BJ (cell line): ENCODE data around the gene TTC29. TPM values are rescaled to one million over a fixed set of nuclear protein-coding genes. Genes with fewer than 3 reads are reported as not detected.

Experiments
- CTCF ChIA-PET: fragments of 350-600 bp; formaldehyde crosslinking; extraction: SDS; loops from one replicate; lab custom pipeline; 2021; ENCODE audit warnings: antibody characterized with exemption, inconsistent platforms; lab: Yijun Ruan, JAX
- POLR2A ChIA-PET: fragments of 300-600 bp; sonication (Branson Sonifier 250); formaldehyde crosslinking; extraction: SDS; loops from one replicate; lab custom pipeline; 2021; ENCODE audit warnings: antibody characterized with exemption; lab: Charles Lee
- DNase-seq: peaks from one replicate; pipeline ENCODE4 v3.0.0-alpha.2; 2011; ENCODE audit warnings: low read depth
- H3K27me3 ChIP-seq: 2 replicates; pipeline ENCODE4 v1.6.0; 2011; ENCODE audit warnings: low read length; ENCODE audit not compliant: control insufficient read depth, insufficient read depth
- H3K36me3 ChIP-seq: 2 replicates; pipeline ENCODE4 v1.5.1; 2011; ENCODE audit warnings: low read length; ENCODE audit not compliant: control insufficient read depth, insufficient read depth
- H3K4me3 ChIP-seq: 2 replicates; pipeline ENCODE4 v1.5.1; 2011; ENCODE audit warnings: low read depth, mild to moderate bottlenecking, control low read depth, low read length
- polyA plus RNA-seq: library from polyadenylated mRNA; depleted of rRNA; stranded (reverse); fragments of >200 nt; gene quantifications from 2 replicates; pipeline ENCODE4 v1.2.3, GENCODE V29; 2011
- TF ChIP-seq, protein P1 (sequence below): IDR thresholded peaks from 2 replicates; pipeline ENCODE4 v1.5.1; 2011; ENCODE audit warnings: low read depth, mild to moderate bottlenecking, control low read depth, inconsistent platforms, low read length, moderate library complexity; ENCODE audit not compliant: insufficient read depth

TTC29 gene
- polyA plus RNA-seq, 1 experiment: not detected

GRCh38 chr4:146975036-146975435, 29.4 kb upstream of the TTC29 start:
- TF ChIP-seq, protein P1, sequence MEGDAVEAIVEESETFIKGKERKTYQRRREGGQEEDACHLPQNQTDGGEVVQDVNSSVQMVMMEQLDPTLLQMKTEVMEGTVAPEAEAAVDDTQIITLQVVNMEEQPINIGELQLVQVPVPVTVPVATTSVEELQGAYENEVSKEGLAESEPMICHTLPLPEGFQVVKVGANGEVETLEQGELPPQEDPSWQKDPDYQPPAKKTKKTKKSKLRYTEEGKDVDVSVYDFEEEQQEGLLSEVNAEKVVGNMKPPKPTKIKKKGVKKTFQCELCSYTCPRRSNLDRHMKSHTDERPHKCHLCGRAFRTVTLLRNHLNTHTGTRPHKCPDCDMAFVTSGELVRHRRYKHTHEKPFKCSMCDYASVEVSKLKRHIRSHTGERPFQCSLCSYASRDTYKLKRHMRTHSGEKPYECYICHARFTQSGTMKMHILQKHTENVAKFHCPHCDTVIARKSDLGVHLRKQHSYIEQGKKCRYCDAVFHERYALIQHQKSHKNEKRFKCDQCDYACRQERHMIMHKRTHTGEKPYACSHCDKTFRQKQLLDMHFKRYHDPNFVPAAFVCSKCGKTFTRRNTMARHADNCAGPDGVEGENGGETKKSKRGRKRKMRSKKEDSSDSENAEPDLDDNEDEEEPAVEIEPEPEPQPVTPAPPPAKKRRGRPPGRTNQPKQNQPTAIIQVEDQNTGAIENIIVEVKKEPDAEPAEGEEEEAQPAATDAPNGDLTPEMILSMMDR: no peak
- POLR2A ChIA-PET: no interaction called here

DNA sequence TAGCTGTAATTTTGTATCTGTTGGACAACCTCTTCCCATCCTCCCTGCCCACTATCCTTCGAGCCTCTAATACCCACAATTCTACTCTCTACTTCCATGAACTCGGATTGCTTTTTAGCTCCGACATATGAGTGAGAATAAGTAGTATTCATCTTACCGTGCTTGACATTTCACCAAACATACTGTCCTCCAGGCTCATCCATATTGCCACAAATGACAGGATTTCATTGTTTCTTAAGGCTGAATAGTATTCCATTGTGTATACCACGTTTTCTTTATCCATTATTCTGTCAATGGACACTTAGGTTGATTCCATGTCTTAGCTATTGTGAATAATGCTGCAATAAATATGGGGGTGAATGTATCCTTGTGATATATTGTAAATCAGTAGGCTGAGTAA, 26.4 kb upstream of the TTC29 start:
- DNase-seq: no peak
- no peaks in the 10 kb centered on the region for H3K36me3 ChIP-seq
- TF ChIP-seq, protein P1: no peak
- ChIA-PET CTCF (no interaction called here), POLR2A (no interaction called here)
- H3K4me3 ChIP-seq: no peak overlapping the region
- no peaks in the 10 kb centered on the region for H3K27me3 ChIP-seq

More at GRCh38 chr4:146975036-146975435, 29.4 kb upstream of the TTC29 start:
- Histone ChIP-seq H3K4me3 (no peak overlapping the region), H3K36me3 (no peaks in the 10 kb centered on the region), H3K27me3 (no peaks in the 10 kb centered on the region)
- no peak for DNase-seq
- CTCF ChIA-PET: no interaction called here

DNA sequence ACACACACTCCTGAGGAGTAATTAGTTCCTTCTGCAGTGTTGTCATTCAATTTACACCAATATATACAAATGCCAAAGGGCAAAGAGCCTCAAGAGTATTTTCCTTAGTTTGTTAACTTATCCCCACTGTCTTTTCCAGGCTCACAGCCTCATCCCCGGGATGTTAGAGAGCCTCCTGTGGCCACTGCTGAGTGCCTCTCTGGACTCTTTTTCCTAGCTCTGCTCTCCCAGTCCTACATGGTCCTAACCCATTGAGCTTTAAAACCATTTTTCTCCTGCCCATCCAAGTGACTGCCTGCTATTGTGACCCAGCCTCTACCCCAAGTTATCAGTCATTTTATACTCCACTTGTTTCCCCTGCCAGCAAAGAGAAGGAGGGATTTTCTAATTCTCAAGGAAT, 23.5 kb upstream of the TTC29 start:
- no peak for DNase-seq
- ChIA-PET POLR2A (no interaction called here), CTCF (no interaction called here)
- H3K27me3 ChIP-seq: no peaks in the 10 kb centered on the region
- TF ChIP-seq, protein P1: no peak
- H3K4me3 ChIP-seq: no peak overlapping the region
- no peaks in the 10 kb centered on the region for H3K36me3 ChIP-seq

- no peaks in the 10 kb centered on the region for H3K36me3 ChIP-seq
- no peaks in the 10 kb centered on the region for H3K27me3 ChIP-seq
- ChIA-PET POLR2A (no interaction called here), CTCF (no interaction called here)
- DNase-seq: no peak
- TF ChIP-seq, protein P1: no peak
- no peak overlapping the region for H3K4me3 ChIP-seq
Measured at GRCh38 chr4:146960634-146961033, 15.0 kb upstream of the TTC29 start.

DNA sequence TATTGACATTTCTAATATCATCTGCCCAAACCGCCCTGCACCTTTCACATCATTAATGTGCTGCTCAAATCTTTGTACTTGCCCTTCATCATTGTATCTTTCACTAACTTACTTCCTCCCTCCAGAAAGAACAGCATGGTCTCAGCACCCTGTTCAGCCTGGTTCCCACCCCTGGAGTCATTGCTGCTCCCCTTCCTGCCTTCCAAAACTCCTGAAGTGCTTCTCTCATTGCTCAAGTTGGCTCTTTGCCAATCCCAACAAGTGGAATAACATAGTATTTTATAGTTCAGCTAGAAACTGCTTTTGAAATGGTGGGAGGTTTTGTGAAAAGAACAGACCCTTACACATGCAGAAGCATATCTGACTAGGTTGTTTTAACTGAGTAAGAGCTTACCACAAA, 14.0 kb upstream of the TTC29 start:
- Histone ChIP-seq H3K27me3 (no peaks in the 10 kb centered on the region), H3K36me3 (no peaks in the 10 kb centered on the region), H3K4me3 (no peak overlapping the region)
- ChIA-PET POLR2A (no interaction called here), CTCF (interaction anchor here (0.5 kb wide), 1 partner anchor 481 kb away, joined by 3 read pairs; no protein-coding TSS in a partner anchor)
- TF ChIP-seq, protein P1: no peak
- no peak for DNase-seq
